HG03139 (cell line): ENCODE measurements around the gene FNDC7.
A peak's percentile ranks its signal among the peaks of the same experiment; 100 is the strongest.
"Not testable (repeated sequence)": the region's sequence is repeated elsewhere in the genome, so short reads cannot be mapped to it uniquely, and the experiment has no call there.

Experiments used
- ATAC-seq: cut with Tn5 transposase; IDR thresholded peaks from one replicate; pipeline ENCODE4 v1.9.1; 2021; ENCODE audit not compliant: unreplicated experiment

FNDC7 gene

GRCh38 chr1:108712606-108713150 is at the start of gene FNDC7:
TSS of gene FNDC7 (plus strand) at chr1:108712908. CDS start at chr1:108712934, 26 bp downstream.
- ATAC-seq: no peak

GRCh38 chr1:108663074-108663473 is 49.6 kb upstream of the FNDC7 start:
- ATAC-seq: no peak

GRCh38 chr1:108664481-108664880 is 48.2 kb upstream of the FNDC7 start:
- no peak for ATAC-seq

- no peak for ATAC-seq
Measured at GRCh38 chr1:108665067-108665466, 47.6 kb upstream of the FNDC7 start.

GRCh38 chr1:108665771-108666170 is 46.9 kb upstream of the FNDC7 start:
- no peak for ATAC-seq

GRCh38 chr1:108667422-108667821 is 45.3 kb upstream of the FNDC7 start:
- ATAC-seq: not testable (repeated sequence)

GRCh38 chr1:108668777-108669176 is 43.9 kb upstream of the FNDC7 start:
- no peak for ATAC-seq

GRCh38 chr1:108669679-108670078 is 43.0 kb upstream of the FNDC7 start:
- no peak for ATAC-seq

GRCh38 chr1:108670131-108670773 is 42.5 kb upstream of the FNDC7 start:
- no peak for ATAC-seq

GRCh38 chr1:108671143-108671542 is 41.6 kb upstream of the FNDC7 start:
- no peak for ATAC-seq

GRCh38 chr1:108678706-108679105 is 34.0 kb upstream of the FNDC7 start:
- ATAC-seq: no peak

- ATAC-seq: no peak
Measured at GRCh38 chr1:108679586-108680213, 33.0 kb upstream of the FNDC7 start.

- ATAC-seq: not testable (repeated sequence)
Measured at GRCh38 chr1:108681701-108682100, 31.0 kb upstream of the FNDC7 start.

GRCh38 chr1:108685529-108685928 is 27.2 kb upstream of the FNDC7 start:
- no peak for ATAC-seq

GRCh38 chr1:108686614-108687313 is 25.9 kb upstream of the FNDC7 start:
- ATAC-seq: no peak

GRCh38 chr1:108691128-108691941 is 21.4 kb upstream of the FNDC7 start:
- no peak for ATAC-seq

GRCh38 chr1:108691942-108692723 is 20.6 kb upstream of the FNDC7 start, which contains the start of gene PRPF38B:
TSS of gene PRPF38B (plus strand) at chr1:108692310. CDS start at chr1:108692592, 282 bp downstream.
- peak; percentile 88 for ATAC-seq

- ATAC-seq: peak; percentile 50
Measured at GRCh38 chr1:108692724-108693655, 19.7 kb upstream of the FNDC7 start.

GRCh38 chr1:108695535-108695934 is 17.2 kb upstream of the FNDC7 start:
- ATAC-seq: no peak
